NB4 (cell line): ENCODE measurements around the gene CDH23.

ENCODE experiments used
- MYC ChIP-seq: IDR thresholded peaks from 2 replicates; pipeline ENCODE4 v1.6.1; 2011; ENCODE audit warnings: low read depth, low read length
- POLR2A ChIP-seq: IDR thresholded peaks from 2 replicates; pipeline ENCODE4 v1.6.1; 2011; ENCODE audit warnings: mild to moderate bottlenecking; ENCODE audit not compliant: insufficient read length; ENCODE audit errors: extremely low read depth
- TF ChIP-seq, protein P1 (sequence below): IDR thresholded peaks from one replicate; pipeline ENCODE4 v1.5.1; 2012; ENCODE audit warnings: low read depth, low read length
- TF ChIP-seq, protein P2 (sequence below): IDR thresholded peaks from 2 replicates; pipeline ENCODE4 v1.6.1; 2011; ENCODE audit warnings: low read depth, low read length

DNA sequence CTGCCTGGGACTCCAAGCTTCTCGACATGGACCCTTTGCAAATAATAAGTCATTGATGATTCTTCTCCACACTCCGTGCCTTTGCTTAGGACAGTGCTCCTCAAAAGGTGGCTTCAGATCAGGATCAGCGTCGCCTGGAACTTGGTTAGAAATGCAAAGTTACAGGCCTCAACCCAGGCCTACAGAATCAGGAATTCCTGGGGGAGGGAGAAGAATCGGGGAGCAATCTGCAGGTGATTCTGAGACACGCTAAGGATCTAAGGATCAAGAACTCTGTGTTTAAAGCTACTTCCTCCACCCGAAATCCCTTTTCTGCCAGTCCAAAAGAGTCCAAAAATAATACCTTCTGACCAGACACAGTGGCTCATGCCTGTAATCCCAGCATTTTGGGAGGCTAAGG is 244.7 kb downstream of the CDH23 start:
- TF ChIP-seq, protein P1, sequence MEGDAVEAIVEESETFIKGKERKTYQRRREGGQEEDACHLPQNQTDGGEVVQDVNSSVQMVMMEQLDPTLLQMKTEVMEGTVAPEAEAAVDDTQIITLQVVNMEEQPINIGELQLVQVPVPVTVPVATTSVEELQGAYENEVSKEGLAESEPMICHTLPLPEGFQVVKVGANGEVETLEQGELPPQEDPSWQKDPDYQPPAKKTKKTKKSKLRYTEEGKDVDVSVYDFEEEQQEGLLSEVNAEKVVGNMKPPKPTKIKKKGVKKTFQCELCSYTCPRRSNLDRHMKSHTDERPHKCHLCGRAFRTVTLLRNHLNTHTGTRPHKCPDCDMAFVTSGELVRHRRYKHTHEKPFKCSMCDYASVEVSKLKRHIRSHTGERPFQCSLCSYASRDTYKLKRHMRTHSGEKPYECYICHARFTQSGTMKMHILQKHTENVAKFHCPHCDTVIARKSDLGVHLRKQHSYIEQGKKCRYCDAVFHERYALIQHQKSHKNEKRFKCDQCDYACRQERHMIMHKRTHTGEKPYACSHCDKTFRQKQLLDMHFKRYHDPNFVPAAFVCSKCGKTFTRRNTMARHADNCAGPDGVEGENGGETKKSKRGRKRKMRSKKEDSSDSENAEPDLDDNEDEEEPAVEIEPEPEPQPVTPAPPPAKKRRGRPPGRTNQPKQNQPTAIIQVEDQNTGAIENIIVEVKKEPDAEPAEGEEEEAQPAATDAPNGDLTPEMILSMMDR: no peak
- TF ChIP-seq POLR2A (no peak), MYC (no peak)
- TF ChIP-seq, protein P2, sequence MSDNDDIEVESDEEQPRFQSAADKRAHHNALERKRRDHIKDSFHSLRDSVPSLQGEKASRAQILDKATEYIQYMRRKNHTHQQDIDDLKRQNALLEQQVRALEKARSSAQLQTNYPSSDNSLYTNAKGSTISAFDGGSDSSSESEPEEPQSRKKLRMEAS: no peak
